Lung (tissue), 12 donors: Measurements from ENCODE around the gene TMEM89. TPM values are rescaled to one million over a fixed set of nuclear protein-coding genes. Genes with fewer than 3 reads are reported as not detected.

Source experiments
- ATAC-seq: fragments of 200-7000 bp; cut with Tn5 transposase; one replicate; pipeline ENCODE4 v1.9.1; 2020; ENCODE audit warnings: moderate number of reproducible peaks; ENCODE audit not compliant: insufficient read depth, low FRiP score
- DNase-seq, 3 donors: peaks; one replicate each; pipeline ENCODE4 v3.0.0-alpha.2; 2013 to 2017
- H3K27ac ChIP-seq, 2 donors: one replicate each; pipeline ENCODE4 v1.5.1; 2013; ENCODE audit warnings: mild to moderate bottlenecking in 2 of 2, moderate library complexity in 2 of 2, control low read depth in 1 of 2, inconsistent platforms in 1 of 2, low read depth in 1 of 2, low read length in 1 of 2
- H3K27me3 ChIP-seq, 3 donors: one replicate each; pipeline ENCODE4 v1.5.1; 2013; ENCODE audit warnings: low read length in 2 of 3; ENCODE audit not compliant: control insufficient read depth in 3 of 3, insufficient read depth in 3 of 3
- H3K36me3 ChIP-seq, 4 donors: one replicate each; pipeline ENCODE4 v1.5.1; 2013; ENCODE audit warnings: low read length in 4 of 4, mild to moderate bottlenecking in 1 of 4, moderate library complexity in 1 of 4; ENCODE audit not compliant: control insufficient read depth in 4 of 4, insufficient read depth in 4 of 4
- H3K4me1 ChIP-seq, 5 donors: one replicate each; pipeline ENCODE4 v1.5.1; 2013; ENCODE audit warnings: low read length in 5 of 5, mild to moderate bottlenecking in 2 of 5, moderate library complexity in 1 of 5; ENCODE audit not compliant: control insufficient read depth in 5 of 5, insufficient read depth in 5 of 5
- H3K4me3 ChIP-seq: one replicate; pipeline ENCODE4 v1.5.1; 2013; ENCODE audit warnings: mild to moderate bottlenecking, control low read depth, moderate library complexity
- H3K9ac ChIP-seq, 2 donors: one replicate each; pipeline ENCODE4 v1.5.1; 2013; ENCODE audit warnings: low read length in 2 of 2, control low read depth in 1 of 2; ENCODE audit not compliant: insufficient read depth in 1 of 2
- H3K9me3 ChIP-seq, 4 donors: one replicate each; pipeline ENCODE4 v1.5.1; 2013; ENCODE audit warnings: low read length in 3 of 4, mild to moderate bottlenecking in 1 of 4, moderate library complexity in 1 of 4; ENCODE audit not compliant: control insufficient read depth in 4 of 4, insufficient read depth in 3 of 4
- WGBS, 2 donors: extraction: QIAGEN DNeasy Blood & Tissue Kit; methylation state at CpG; one replicate each; pipeline ENCODE4 v1.1.7; 2013; 5-methylcytosine and 5-hydroxymethylcytosine counted together
- polyA plus RNA-seq, 2 donors: library from polyadenylated mRNA; stranded (reverse); fragments of 200-250 nt; gene quantifications; one replicate each; pipeline ENCODE4 v1.2.1, GENCODE V29; 2013
- total RNA-seq, 2 donors: library from RNA; depleted of rRNA in 1 of 2; stranded (reverse); fragments of >200 nt in 1 of 2; gene quantifications; one replicate each; pipeline ENCODE4 v1.2.1, GENCODE V29; 2014 to 2021
- TF ChIP-seq, protein P1 (sequence below): IDR thresholded peaks from 2 replicates; pipeline ENCODE4 v1.5.1; 2012; ENCODE audit warnings: mild to moderate bottlenecking; ENCODE audit errors: control extremely low read depth, extremely low read depth
- donor health status: control.
- donor health status: control.
- donor health status: Bipolar disorder and iron deficiency.
- donor health status: healthy.
- donor health status: DM: yes; HTN: yes; CAD: no.

TMEM89 gene
- total and polyA plus RNA-seq, 4 donors = 0.22 TPM; not detected in 3

DNA sequence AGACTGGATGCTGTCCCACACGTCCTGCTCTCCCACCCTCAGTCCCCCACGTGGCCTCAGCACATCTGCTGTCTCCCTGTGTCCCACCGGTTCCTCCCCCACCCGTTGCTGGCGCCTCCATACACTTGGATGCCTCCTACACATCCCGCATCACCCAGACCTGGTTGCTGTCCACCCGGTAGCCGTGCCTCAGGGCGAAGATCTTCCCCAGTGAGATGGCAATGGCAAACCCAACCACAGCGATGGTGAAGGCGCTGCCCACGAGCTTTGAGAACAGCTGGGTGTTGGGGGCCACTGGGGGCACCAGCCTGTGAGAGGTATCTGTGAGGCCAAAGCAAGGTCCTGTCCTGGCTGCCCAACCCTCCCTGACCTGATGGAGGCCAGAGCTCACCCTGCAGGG, 9.3 kb upstream of the TMEM89 start:
- Histone ChIP-seq H3K9me3 (no peaks in the 10 kb centered on the region), H3K27me3 (no peaks in the 10 kb centered on the region), H3K27ac (no peak overlapping the region), H3K4me3 (no peak overlapping the region), H3K9ac (no peak overlapping the region), H3K4me1 (peaks cover 0 to 13% (median 3%) of the 10 kb centered on the region in 5 donors), H3K36me3 (peaks cover 0 to 46% (median 11%) of the 10 kb centered on the region in 4 donors)
- TF ChIP-seq, protein P1, sequence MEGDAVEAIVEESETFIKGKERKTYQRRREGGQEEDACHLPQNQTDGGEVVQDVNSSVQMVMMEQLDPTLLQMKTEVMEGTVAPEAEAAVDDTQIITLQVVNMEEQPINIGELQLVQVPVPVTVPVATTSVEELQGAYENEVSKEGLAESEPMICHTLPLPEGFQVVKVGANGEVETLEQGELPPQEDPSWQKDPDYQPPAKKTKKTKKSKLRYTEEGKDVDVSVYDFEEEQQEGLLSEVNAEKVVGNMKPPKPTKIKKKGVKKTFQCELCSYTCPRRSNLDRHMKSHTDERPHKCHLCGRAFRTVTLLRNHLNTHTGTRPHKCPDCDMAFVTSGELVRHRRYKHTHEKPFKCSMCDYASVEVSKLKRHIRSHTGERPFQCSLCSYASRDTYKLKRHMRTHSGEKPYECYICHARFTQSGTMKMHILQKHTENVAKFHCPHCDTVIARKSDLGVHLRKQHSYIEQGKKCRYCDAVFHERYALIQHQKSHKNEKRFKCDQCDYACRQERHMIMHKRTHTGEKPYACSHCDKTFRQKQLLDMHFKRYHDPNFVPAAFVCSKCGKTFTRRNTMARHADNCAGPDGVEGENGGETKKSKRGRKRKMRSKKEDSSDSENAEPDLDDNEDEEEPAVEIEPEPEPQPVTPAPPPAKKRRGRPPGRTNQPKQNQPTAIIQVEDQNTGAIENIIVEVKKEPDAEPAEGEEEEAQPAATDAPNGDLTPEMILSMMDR = no peak
- DNase-seq (no peak), ATAC-seq (no peak)
- WGBS, 2 donors = 92 to 96% methylated on average over 12 of the region's 12 CpGs

DNA sequence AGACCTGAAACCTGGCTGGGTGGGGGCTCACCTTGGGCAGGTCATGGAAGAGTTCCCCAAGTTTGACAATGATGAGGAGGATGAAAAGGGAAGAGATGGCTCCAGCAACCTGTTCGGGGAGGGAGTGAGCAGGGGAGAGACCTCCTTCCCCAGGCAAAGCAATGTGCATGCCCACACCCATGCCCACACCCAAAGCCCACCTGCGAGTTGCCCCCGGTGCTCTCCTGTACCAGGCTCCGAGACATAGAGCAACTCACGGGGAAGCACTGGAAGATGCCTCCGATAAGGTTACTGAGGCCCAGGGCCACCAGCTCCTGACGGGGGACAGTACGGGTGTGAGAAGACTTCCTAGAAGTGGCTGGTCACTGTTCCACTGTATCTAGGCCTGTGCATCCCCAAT, 8.8 kb upstream of the TMEM89 start:
- ATAC-seq (no peak), DNase-seq (no peak)
- H3K4me1 ChIP-seq = peaks cover 0 to 9% (median 3%) of the 10 kb centered on the region in 5 donors
- H3K4me3 ChIP-seq = no peak overlapping the region
- no peak overlapping the region for H3K27ac ChIP-seq
- no peaks in the 10 kb centered on the region for H3K27me3 ChIP-seq
- peaks cover 0 to 50% (median 12%) of the 10 kb centered on the region in 4 donors for H3K36me3 ChIP-seq
- no peak overlapping the region for H3K9ac ChIP-seq
- 94 to 98% methylated on average over 8 of the region's 8 CpGs for WGBS, 2 donors
- H3K9me3 ChIP-seq = no peaks in the 10 kb centered on the region
- TF ChIP-seq, protein P1 = no peak

DNA sequence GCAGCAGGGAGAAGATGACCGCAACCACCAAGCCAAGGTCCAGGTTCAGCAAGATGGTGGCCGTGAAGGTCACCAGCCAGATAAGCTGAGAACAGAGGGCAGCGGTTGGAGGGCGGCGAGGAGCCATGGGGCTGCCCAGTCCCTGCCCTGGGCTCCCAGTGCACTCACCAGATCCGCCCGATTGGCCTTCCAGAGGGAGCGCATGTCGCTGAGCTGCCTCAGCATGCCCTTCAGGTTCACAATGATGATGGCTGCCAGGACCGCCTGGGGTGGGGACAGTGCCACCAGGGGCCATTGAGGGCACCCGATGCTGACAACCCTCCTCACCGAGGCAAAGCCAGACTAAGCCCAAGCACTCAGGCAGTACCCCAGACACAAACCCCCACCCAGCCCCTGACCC, 8.3 kb upstream of the TMEM89 start:
- peaks cover 0 to 9% (median 3%) of the 10 kb centered on the region in 5 donors for H3K4me1 ChIP-seq
- no peak overlapping the region for H3K9ac ChIP-seq
- no peaks in the 10 kb centered on the region for H3K9me3 ChIP-seq
- H3K4me3 ChIP-seq = no peak overlapping the region
- 96 to 98% methylated on average over 12 of the region's 12 CpGs for WGBS, 2 donors
- TF ChIP-seq, protein P1 = no peak
- ATAC-seq (no peak), DNase-seq (no peak)
- H3K27me3 ChIP-seq = no peaks in the 10 kb centered on the region
- H3K27ac ChIP-seq = no peak overlapping the region
- H3K36me3 ChIP-seq = peaks cover 0 to 50% (median 13%) of the 10 kb centered on the region in 4 donors
